Panc1 (cell line): Measurements from ENCODE around the gene HNRNPDL. TPM values are rescaled to one million over a fixed set of nuclear protein-coding genes. Genes with fewer than 3 reads are reported as not detected.

Source experiments
- ATAC-seq: fragments of 200-7000 bp; cut with Tn5 transposase; 2 replicates; pipeline ENCODE4 v1.9.1; 2020; ENCODE audit warnings: mild to moderate bottlenecking, moderate library complexity
- BruUV-seq: library from RNA; stranded (reverse); fragments of 400-500 nt; replicated peaks from 2 replicates; lab custom pipeline; 2021; lab: Mats Ljungman, UMichigan
- CTCF ChIA-PET: fragments of 300-600 bp; sonication (Branson Sonifier 250); formaldehyde crosslinking; loops from one replicate; lab custom pipeline; 2022; ENCODE audit warnings: antibody characterized with exemption; lab: Charles Lee
- POLR2A ChIA-PET: fragments of 300-600 bp; sonication (Branson Sonifier 250); formaldehyde crosslinking; loops from one replicate; lab custom pipeline; 2022; ENCODE audit warnings: antibody characterized with exemption; lab: Charles Lee
- DNase-seq: peaks from one replicate; pipeline ENCODE4 v3.0.0-alpha.2; 2010; ENCODE audit warnings: low read depth, low spot score
- H3K27ac ChIP-seq: 2 replicates; pipeline ENCODE4 v1.5.1; 2011; ENCODE audit warnings: mild to moderate bottlenecking, low read length, inconsistent platforms
- H3K27me3 ChIP-seq: fragments of 200-500 bp; sonication (Bioruptor generic); 2 replicates; pipeline ENCODE4 v1.6.0; 2014; ENCODE audit warnings: low read length, inconsistent platforms; ENCODE audit not compliant: control insufficient read depth, insufficient read depth
- H3K36me3 ChIP-seq: fragments of 200-500 bp; sonication (Bioruptor generic); 2 replicates; pipeline ENCODE4 v1.5.1; 2014; ENCODE audit warnings: inconsistent platforms, mild to moderate bottlenecking, low read length, moderate library complexity; ENCODE audit not compliant: control insufficient read depth, insufficient read depth
- H3K4me1 ChIP-seq: 2 replicates; pipeline ENCODE4 v1.5.1; 2011; ENCODE audit warnings: inconsistent platforms, mild to moderate bottlenecking, low read length, moderate library complexity; ENCODE audit not compliant: control insufficient read depth, insufficient read depth
- H3K4me3 ChIP-seq, 2 experiments: 2 replicates each; pipeline ENCODE4 v1.5.1; 2011 to 2012; ENCODE audit warnings: low read depth in 2 of 2, low read length in 2 of 2, mild to moderate bottlenecking in 2 of 2, inconsistent platforms in 1 of 2, moderate library complexity in 1 of 2
- H3K9me3 ChIP-seq: fragments of 200-500 bp; sonication (Bioruptor generic); 2 replicates; pipeline ENCODE4 v1.5.1; 2014; ENCODE audit warnings: low read depth, mild to moderate bottlenecking, inconsistent platforms, low read length, moderate library complexity; ENCODE audit not compliant: control insufficient read depth, insufficient read depth
- CTCF ChIP-seq: fragments of 450-650 bp; IDR thresholded peaks from 2 replicates; pipeline ENCODE4 v1.5.1; 2017; ENCODE audit warnings: mild to moderate bottlenecking
- POLR2AphosphoS5 ChIP-seq: IDR thresholded peaks from 2 replicates; pipeline ENCODE4 v1.6.1; 2012; ENCODE audit warnings: mild to moderate bottlenecking, low read depth, low read length, moderate library complexity
- REST ChIP-seq, 2 experiments: IDR thresholded peaks; 2 replicates each; pipeline ENCODE4 v1.6.1; 2011 to 2012; ENCODE audit warnings: low read depth in 2 of 2, control low read depth in 1 of 2, low read length in 1 of 2, mild to moderate bottlenecking in 1 of 2, moderate library complexity in 1 of 2; ENCODE audit not compliant: insufficient read depth in 1 of 2
- SIN3A ChIP-seq: IDR thresholded peaks from 2 replicates; pipeline ENCODE4 v1.6.1; 2012; ENCODE audit warnings: low read depth, mild to moderate bottlenecking, low read length, moderate library complexity, borderline replicate concordance; ENCODE audit not compliant: insufficient read depth
- TCF7L2 ChIP-seq: IDR thresholded peaks from 2 replicates; pipeline ENCODE4 v1.6.1; 2011; ENCODE audit warnings: mild to moderate bottlenecking, low read depth, low read length, inconsistent platforms
- in situ Hi-C: cut with HindIII; loops from 2 replicates; pipeline ENCODE4 v1.10.0; 2016; ENCODE audit warnings: low sequenced_read_pairs, low pct_unique_long_range_greater_than_20kb
- intact Hi-C: fragments of 100-400 bp; cut with micrococcal nuclease; formaldehyde crosslinking; loops from one replicate; pipeline ENCODE4 v1.10.0; 2022; ENCODE audit not compliant: unreplicated experiment
- total RNA-seq: library from RNA; stranded (reverse); gene quantifications from one replicate; pipeline ENCODE4 v1.2.1, GENCODE V29; 2021; ENCODE audit not compliant: unreplicated experiment

The HNRNPDL gene
- total RNA-seq, 1 experiment from 2014 or later = 146 TPM

DNA sequence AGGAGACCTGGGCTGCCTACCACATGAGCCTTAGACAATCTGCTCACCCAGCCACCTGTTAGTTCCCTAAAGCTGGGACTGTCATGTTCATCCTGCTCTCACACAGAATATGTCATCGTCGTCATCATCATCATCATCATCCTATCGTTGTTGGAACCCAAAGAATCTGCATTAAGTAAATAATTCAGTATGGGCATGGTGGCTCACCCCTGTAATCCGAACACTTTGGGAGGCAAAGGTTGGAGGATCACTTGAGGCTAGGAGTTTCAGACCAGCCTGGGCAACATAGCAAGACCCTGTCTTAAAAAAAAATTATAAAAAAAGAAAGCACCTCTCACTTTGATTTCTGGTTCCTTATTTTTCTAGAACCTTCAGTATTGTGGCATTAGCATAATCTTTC lies 6.5 kb upstream of the HNRNPDL start:
- no peak for TF ChIP-seq POLR2AphosphoS5
- TF ChIP-seq SIN3A = no peak
- TF ChIP-seq CTCF = no peak
- no peak for TF ChIP-seq REST (IDR thresholded peaks at IDR 0.05; ENCODE audit: insufficient read depth in 1 of 2, low read depth in 2 of 2, low read length in 1 of 2)
- no peak for TF ChIP-seq TCF7L2
- H3K27me3 ChIP-seq = no peaks in the 10 kb centered on the region
- in situ Hi-C loops (no loop called here), intact Hi-C loops (no loop called here)
- ChIA-PET POLR2A (no interaction called here), CTCF (no interaction called here)
- H3K27ac ChIP-seq = no peak overlapping the region
- ATAC-seq (no peak), DNase-seq (no peak)
- BruUV-seq = no TSS peak
- no peaks in the 10 kb centered on the region; the same call in 1 of the 2 replicates for H3K36me3 ChIP-seq
- H3K4me1 ChIP-seq = peaks cover 9% of the 10 kb centered on the region
- no peak overlapping the region for H3K4me3 ChIP-seq
- no peaks in the 10 kb centered on the region for H3K9me3 ChIP-seq

DNA sequence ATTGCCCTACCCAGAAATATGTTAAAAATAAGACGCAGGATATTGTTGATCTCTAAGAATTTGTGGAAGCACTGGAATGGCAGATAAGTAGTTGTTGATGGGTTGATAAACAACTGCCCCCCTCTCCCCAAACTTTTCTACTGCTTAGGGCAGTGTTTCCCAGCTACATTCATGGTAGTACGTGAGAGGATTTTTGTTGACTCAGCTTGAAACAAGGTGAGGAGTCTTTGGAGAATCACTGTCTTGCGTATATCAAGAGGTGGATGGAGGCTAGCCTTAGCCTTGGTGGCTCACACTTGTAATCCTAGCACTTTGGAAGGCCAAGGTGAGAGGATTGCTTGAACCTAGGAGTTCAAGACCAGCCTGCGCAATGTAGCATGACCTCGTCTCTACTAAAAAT lies 5.9 kb upstream of the HNRNPDL start:
- in situ Hi-C loops (no loop called here), intact Hi-C loops (no loop called here)
- DNase-seq = no peak
- H3K4me1 ChIP-seq = peaks cover 10% of the 10 kb centered on the region
- no peak overlapping the region for H3K4me3 ChIP-seq
- BruUV-seq = no TSS peak
- no peak for ATAC-seq
- ChIA-PET POLR2A (no interaction called here), CTCF (no interaction called here)
- TF ChIP-seq REST (IDR thresholded peaks at IDR 0.05; ENCODE audit: insufficient read depth in 1 of 2, low read depth in 2 of 2, low read length in 1 of 2) = no peak
- no peak for TF ChIP-seq CTCF
- TF ChIP-seq SIN3A = no peak
- no peak for TF ChIP-seq POLR2AphosphoS5
- no peak for TF ChIP-seq TCF7L2
- H3K9me3 ChIP-seq = no peaks in the 10 kb centered on the region
- no peaks in the 10 kb centered on the region; the same call in 1 of the 2 replicates for H3K36me3 ChIP-seq
- H3K27ac ChIP-seq = no peak overlapping the region
- no peaks in the 10 kb centered on the region for H3K27me3 ChIP-seq
